ENCODE results near the gene LNX1.

DNA sequence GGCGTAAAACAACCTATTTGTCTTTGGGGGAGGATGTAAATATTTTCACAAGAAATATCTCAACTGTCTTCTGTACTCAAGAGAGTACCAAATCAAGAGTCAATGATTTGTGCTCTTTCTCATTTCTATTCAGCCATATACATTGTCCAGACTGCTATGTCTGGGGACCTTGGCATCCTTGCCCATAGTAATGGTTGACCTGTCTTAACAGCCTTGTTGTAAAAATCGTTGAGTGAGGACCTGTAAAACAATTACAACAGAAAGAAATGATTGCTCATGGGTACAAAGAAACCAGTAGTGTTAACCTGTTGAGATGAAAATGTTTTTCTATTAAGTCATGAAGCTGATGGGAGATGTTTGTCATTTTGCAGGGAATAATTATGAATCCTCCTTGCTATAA is 56.6 kb downstream of the LNX1 start:
- TF ChIP-seq, protein P1, sequence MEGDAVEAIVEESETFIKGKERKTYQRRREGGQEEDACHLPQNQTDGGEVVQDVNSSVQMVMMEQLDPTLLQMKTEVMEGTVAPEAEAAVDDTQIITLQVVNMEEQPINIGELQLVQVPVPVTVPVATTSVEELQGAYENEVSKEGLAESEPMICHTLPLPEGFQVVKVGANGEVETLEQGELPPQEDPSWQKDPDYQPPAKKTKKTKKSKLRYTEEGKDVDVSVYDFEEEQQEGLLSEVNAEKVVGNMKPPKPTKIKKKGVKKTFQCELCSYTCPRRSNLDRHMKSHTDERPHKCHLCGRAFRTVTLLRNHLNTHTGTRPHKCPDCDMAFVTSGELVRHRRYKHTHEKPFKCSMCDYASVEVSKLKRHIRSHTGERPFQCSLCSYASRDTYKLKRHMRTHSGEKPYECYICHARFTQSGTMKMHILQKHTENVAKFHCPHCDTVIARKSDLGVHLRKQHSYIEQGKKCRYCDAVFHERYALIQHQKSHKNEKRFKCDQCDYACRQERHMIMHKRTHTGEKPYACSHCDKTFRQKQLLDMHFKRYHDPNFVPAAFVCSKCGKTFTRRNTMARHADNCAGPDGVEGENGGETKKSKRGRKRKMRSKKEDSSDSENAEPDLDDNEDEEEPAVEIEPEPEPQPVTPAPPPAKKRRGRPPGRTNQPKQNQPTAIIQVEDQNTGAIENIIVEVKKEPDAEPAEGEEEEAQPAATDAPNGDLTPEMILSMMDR (IDR thresholded peaks at IDR 0.05; ENCODE audit: insufficient read depth, low read depth, low read length), result no peak
- no peak for TF ChIP-seq EZH2 (IDR thresholded peaks at IDR 0.05; ENCODE audit: insufficient read depth, low read length)
